ENCODE measurements around the gene SUSD5. TPM values are rescaled to one million over a fixed set of nuclear protein-coding genes. Genes with fewer than 3 reads are reported as not detected.

Gene SUSD5
- total and polyA plus RNA-seq, 2 of the 13 experiments (the other 11 are each of a cell fraction or from before 2014, with no cell fraction given): not detected

DNA sequence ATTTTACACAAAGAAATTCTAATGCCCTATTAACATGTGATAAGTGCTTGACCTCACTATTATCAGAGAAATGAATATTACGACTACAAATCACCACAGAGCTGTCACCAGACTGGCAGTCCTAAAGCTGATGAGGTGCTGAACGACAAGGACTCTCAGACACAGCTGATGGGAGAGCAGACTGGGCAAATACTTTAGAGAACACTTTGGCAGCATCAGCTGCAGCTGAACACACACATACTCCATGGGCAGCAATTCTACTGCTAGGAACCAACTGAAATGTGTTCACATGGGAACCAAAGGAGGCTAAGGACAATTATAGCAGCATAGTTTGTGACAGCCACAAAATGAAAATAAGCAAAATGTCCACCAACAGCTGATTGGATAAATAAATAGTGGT lies 45.5 kb downstream of the SUSD5 start:
- no TSS peak for BruUV-seq (replicated peaks)
- WGBS (ENCODE audit: low lambda C conversion rate): 0% methylated on average over 2 of the region's 2 CpGs
- H2AFZ ChIP-seq (ENCODE audit: low read length): no peak overlapping the region
- H3K9me3 ChIP-seq (ENCODE audit: low read length): no peaks in the 10 kb centered on the region
- H3K4me3 ChIP-seq (replicated peaks in 1 of 3; ENCODE audit: insufficient read depth in 1 of 3, low read depth in 2 of 3, low read length in 3 of 3): no peak overlapping the region
- no peaks in the 10 kb centered on the region for H3K36me3 ChIP-seq (replicated peaks in 1 of 2; ENCODE audit: control insufficient read depth in 1 of 2, insufficient read depth in 2 of 2, low read length in 2 of 2)
- no peak for TF ChIP-seq ZMYM3 (CRISPR knock-in tag; IDR thresholded peaks at IDR 0.05)
- no peak for TF ChIP-seq NONO (IDR thresholded peaks at IDR 0.05)
- TF ChIP-seq NONO (CRISPR knock-in tag; conservative IDR thresholded peaks at IDR 0.05): no peak
- TF ChIP-seq ZNF557 (CRISPR knock-in tag; IDR thresholded peaks at IDR 0.05): no peak
- no peak for FAIRE-seq
- no peak overlapping the region for H3K9ac ChIP-seq (ENCODE audit: insufficient read depth, low read depth, low read length)
- in situ Hi-C loops (cut with HindIII; ENCODE audit: extremely low pct_ligation_motif_present, low pct_unique_long_range_greater_than_20kb): no loop called here
- intact Hi-C loops (cut with micrococcal nuclease; ENCODE audit: unreplicated experiment): no loop called here
- CTCF ChIA-PET (ENCODE audit: low intra/inter-chr PET ratio, low total read pairs): no interaction called here
- peaks cover 0 to 8% of the 10 kb centered on the region in 2 experiments; a peak in 2 of 5 replicates for H3K27me3 ChIP-seq (ENCODE audit: control insufficient read depth in 1 of 2, insufficient read depth in 2 of 2, low read length in 2 of 2)
- H3K4me2 ChIP-seq (ENCODE audit: low read depth, low read length): no peak overlapping the region
- no peak for DNase-seq (ENCODE audit: low spot score)
- ATAC-seq: no peak
- POLR2A ChIA-PET: no interaction called here
- no peaks in the 10 kb centered on the region for H3K79me2 ChIP-seq (ENCODE audit: insufficient read depth, low read length)
- H3K4me1 ChIP-seq (ENCODE audit: insufficient read depth, low read length): peaks cover 11% of the 10 kb centered on the region
- H3K27ac ChIP-seq (ENCODE audit: extremely low read length, insufficient read depth, low read length): no peak overlapping the region
- no peaks in the 10 kb centered on the region for H4K20me1 ChIP-seq (ENCODE audit: insufficient read depth, low read length)

- Histone ChIP-seq H3K27ac (ENCODE audit: extremely low read length, insufficient read depth, low read length) (no peak overlapping the region), H3K4me3 (replicated peaks in 1 of 3; ENCODE audit: insufficient read depth in 1 of 3, low read depth in 2 of 3, low read length in 3 of 3) (no peak overlapping the region), H3K9ac (ENCODE audit: insufficient read depth, low read depth, low read length) (no peak overlapping the region), H3K36me3 (replicated peaks in 1 of 2; ENCODE audit: control insufficient read depth in 1 of 2, insufficient read depth in 2 of 2, low read length in 2 of 2) (no peaks in the 10 kb centered on the region), H3K9me3 (ENCODE audit: low read length) (no peaks in the 10 kb centered on the region), H3K27me3 (ENCODE audit: control insufficient read depth in 1 of 2, insufficient read depth in 2 of 2, low read length in 2 of 2) (peaks cover 0 to 8% of the 10 kb centered on the region in 2 experiments; a peak in 2 of 5 replicates), H3K4me1 (ENCODE audit: insufficient read depth, low read length) (peaks cover 23% of the 10 kb centered on the region), H4K20me1 (ENCODE audit: insufficient read depth, low read length) (no peaks in the 10 kb centered on the region), H3K79me2 (ENCODE audit: insufficient read depth, low read length) (no peaks in the 10 kb centered on the region), H2AFZ (ENCODE audit: low read length) (no peak overlapping the region), H3K4me2 (ENCODE audit: low read depth, low read length) (no peak overlapping the region)
- ChIA-PET POLR2A (no interaction called here), CTCF (ENCODE audit: low intra/inter-chr PET ratio, low total read pairs) (no interaction called here)
- BruUV-seq (replicated peaks): no TSS peak
- in situ Hi-C loops (cut with HindIII; ENCODE audit: extremely low pct_ligation_motif_present, low pct_unique_long_range_greater_than_20kb): no loop called here
- FAIRE-seq: no peak
- no peak for ATAC-seq
- intact Hi-C loops (cut with micrococcal nuclease; ENCODE audit: unreplicated experiment): no loop called here
- DNase-seq (ENCODE audit: low spot score): no peak
- WGBS (ENCODE audit: low lambda C conversion rate): 57% methylated on average over 4 of the region's 4 CpGs
- TF ChIP-seq ZNF235 (CRISPR knock-in tag; IDR thresholded peaks at IDR 0.05; ENCODE audit: borderline replicate concordance) (no peak), ADNP (CRISPR knock-in tag; IDR thresholded peaks at IDR 0.05) (no peak), XRCC5 (optimal IDR thresholded peaks at IDR 0.05; ENCODE audit: low read length) (no peak), YEATS4 (CRISPR knock-in tag; IDR thresholded peaks at IDR 0.05; ENCODE audit: borderline replicate concordance) (no peak), ZNF687 (CRISPR knock-in tag; IDR thresholded peaks at IDR 0.05) (no peak)
- TF ChIP-seq, protein P1, sequence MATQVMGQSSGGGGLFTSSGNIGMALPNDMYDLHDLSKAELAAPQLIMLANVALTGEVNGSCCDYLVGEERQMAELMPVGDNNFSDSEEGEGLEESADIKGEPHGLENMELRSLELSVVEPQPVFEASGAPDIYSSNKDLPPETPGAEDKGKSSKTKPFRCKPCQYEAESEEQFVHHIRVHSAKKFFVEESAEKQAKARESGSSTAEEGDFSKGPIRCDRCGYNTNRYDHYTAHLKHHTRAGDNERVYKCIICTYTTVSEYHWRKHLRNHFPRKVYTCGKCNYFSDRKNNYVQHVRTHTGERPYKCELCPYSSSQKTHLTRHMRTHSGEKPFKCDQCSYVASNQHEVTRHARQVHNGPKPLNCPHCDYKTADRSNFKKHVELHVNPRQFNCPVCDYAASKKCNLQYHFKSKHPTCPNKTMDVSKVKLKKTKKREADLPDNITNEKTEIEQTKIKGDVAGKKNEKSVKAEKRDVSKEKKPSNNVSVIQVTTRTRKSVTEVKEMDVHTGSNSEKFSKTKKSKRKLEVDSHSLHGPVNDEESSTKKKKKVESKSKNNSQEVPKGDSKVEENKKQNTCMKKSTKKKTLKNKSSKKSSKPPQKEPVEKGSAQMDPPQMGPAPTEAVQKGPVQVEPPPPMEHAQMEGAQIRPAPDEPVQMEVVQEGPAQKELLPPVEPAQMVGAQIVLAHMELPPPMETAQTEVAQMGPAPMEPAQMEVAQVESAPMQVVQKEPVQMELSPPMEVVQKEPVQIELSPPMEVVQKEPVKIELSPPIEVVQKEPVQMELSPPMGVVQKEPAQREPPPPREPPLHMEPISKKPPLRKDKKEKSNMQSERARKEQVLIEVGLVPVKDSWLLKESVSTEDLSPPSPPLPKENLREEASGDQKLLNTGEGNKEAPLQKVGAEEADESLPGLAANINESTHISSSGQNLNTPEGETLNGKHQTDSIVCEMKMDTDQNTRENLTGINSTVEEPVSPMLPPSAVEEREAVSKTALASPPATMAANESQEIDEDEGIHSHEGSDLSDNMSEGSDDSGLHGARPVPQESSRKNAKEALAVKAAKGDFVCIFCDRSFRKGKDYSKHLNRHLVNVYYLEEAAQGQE (IDR thresholded peaks at IDR 0.05; ENCODE audit: borderline replicate concordance in 1 of 2, low read depth in 1 of 2, low read length in 2 of 2): no peak
Measured at GRCh38 chr3:33171580-33171979, 47.0 kb downstream of the SUSD5 start.
